ENCODE measurements around the gene PMS1. TPM values are rescaled to one million over a fixed set of nuclear protein-coding genes. Genes with fewer than 3 reads are reported as not detected.
A peak's percentile ranks its signal among the peaks of the same experiment; 100 is the strongest.

PMS1 gene
- total RNA-seq, 1 donor from 2014 or later: 55.9 TPM

DNA sequence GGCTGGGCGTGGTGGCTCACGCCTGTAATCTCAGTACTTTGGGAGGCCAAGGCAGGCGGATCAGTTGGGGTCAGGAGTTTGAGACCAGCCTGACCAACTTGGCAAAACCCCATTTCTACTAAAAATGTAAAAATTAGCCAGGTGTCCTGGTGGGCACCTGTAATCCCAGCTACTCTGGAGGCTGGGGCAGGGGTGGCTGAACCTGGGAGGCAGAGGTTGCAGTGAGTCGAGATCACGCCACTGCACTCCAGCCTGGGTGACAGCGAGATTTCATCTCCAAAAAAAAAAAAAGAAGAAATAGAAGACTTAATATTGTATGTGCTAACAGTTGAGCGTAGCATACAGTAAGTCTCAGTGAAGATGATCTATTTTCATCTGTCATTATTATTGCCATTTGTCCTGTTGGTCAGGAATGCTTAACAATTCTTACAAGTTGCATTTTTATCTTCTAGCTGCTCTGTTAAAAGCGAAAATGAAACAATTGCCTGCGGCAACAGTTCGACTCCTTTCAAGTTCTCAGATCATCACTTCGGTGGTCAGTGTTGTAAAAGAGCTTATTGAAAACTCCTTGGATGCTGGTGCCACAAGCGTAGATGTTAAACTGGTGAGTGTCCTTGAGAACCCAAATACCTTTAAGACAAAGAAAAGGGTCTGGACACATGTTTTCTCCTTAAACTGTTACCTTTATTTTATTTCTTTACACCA is 7.2 kb downstream of the PMS1 start:
- H3K9me3 Mint-ChIP-seq: no peaks in the 10 kb centered on the region
- H3K27me3 Mint-ChIP-seq (ENCODE audit: insufficient read depth): no peaks in the 10 kb centered on the region
- H3K4me1 Mint-ChIP-seq (ENCODE audit: low read depth): no peaks in the 10 kb centered on the region
- no peak for DNase-seq (ENCODE audit: low spot score)
- no peak overlapping the region for H3K4me3 Mint-ChIP-seq
- no peak overlapping the region for H3K27ac Mint-ChIP-seq
- intact Hi-C loops (cut with micrococcal nuclease): no loop called here
- peaks cover 28% of the 10 kb centered on the region for H3K36me3 Mint-ChIP-seq (ENCODE audit: low read depth)

GRCh38 chr2:189794310-189794709 is 10.1 kb downstream of the PMS1 start:
- DNase-seq (ENCODE audit: low spot score): no peak
- H3K27me3 Mint-ChIP-seq (ENCODE audit: insufficient read depth): no peaks in the 10 kb centered on the region
- no peak overlapping the region for H3K27ac Mint-ChIP-seq
- H3K36me3 Mint-ChIP-seq (ENCODE audit: low read depth): peaks cover 22% of the 10 kb centered on the region
- intact Hi-C loops (cut with micrococcal nuclease): no loop called here
- no peak overlapping the region for H3K4me3 Mint-ChIP-seq
- H3K4me1 Mint-ChIP-seq (ENCODE audit: low read depth): no peaks in the 10 kb centered on the region
- no peaks in the 10 kb centered on the region for H3K9me3 Mint-ChIP-seq

- Mint-ChIP-seq H3K4me3 (no peak overlapping the region), H3K36me3 (ENCODE audit: low read depth) (peaks cover 28% of the 10 kb centered on the region), H3K27me3 (ENCODE audit: insufficient read depth) (no peaks in the 10 kb centered on the region), H3K9me3 (no peaks in the 10 kb centered on the region), H3K27ac (no peak overlapping the region), H3K4me1 (ENCODE audit: low read depth) (no peaks in the 10 kb centered on the region)
- no peak for DNase-seq (ENCODE audit: low spot score)
- intact Hi-C loops (cut with micrococcal nuclease): loop anchor here (1.0 kb wide), 2 partner anchors 14 to 272 kb away; partner anchors contain the start of genes ORMDL1 and PMS1
Measured at GRCh38 chr2:189797902-189798301, 13.7 kb downstream of the PMS1 start.

- Mint-ChIP-seq H3K36me3 (ENCODE audit: low read depth) (peaks cover 22% of the 10 kb centered on the region), H3K27me3 (ENCODE audit: insufficient read depth) (no peaks in the 10 kb centered on the region), H3K9me3 (no peaks in the 10 kb centered on the region), H3K27ac (no peak overlapping the region), H3K4me1 (ENCODE audit: low read depth) (no peaks in the 10 kb centered on the region), H3K4me3 (no peak overlapping the region)
- intact Hi-C loops (cut with micrococcal nuclease): loop anchor here (1.0 kb wide), 1 partner anchor 272 kb away; no protein-coding TSS in a partner anchor
- DNase-seq (ENCODE audit: low spot score): no peak
Measured at GRCh38 chr2:189798312-189799029, 14.2 kb downstream of the PMS1 start.

- no peaks in the 10 kb centered on the region for H3K4me1 Mint-ChIP-seq (ENCODE audit: low read depth)
- no peak for DNase-seq (ENCODE audit: low spot score)
- no peaks in the 10 kb centered on the region for H3K27me3 Mint-ChIP-seq (ENCODE audit: insufficient read depth)
- H3K9me3 Mint-ChIP-seq: no peaks in the 10 kb centered on the region
- no peak overlapping the region for H3K27ac Mint-ChIP-seq
- peaks cover 22% of the 10 kb centered on the region for H3K36me3 Mint-ChIP-seq (ENCODE audit: low read depth)
- no peak overlapping the region for H3K4me3 Mint-ChIP-seq
- intact Hi-C loops (cut with micrococcal nuclease): no loop called here
Measured at GRCh38 chr2:189799030-189799331, 14.7 kb downstream of the PMS1 start.

DNA sequence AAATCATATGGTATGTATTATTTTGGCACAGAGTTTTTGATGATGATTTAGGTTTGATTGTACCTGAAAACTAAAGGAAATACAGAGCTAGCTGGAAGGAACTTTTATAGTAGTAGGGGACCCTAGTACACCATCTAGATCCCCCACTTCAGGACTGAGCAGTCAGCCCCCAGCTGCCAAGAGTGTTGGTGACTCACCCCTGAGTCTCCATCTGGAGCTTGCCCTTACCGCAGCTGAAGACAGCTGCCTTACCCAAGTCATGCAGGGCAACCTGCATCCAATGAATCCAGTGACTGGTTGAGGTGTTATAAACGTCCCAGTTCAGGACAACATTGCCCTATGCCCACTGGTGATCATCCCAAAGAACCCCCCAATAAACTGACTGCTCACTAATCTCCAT is 15.3 kb downstream of the PMS1 start:
- Mint-ChIP-seq H3K4me1 (ENCODE audit: low read depth) (no peaks in the 10 kb centered on the region), H3K36me3 (ENCODE audit: low read depth) (peaks cover 17% of the 10 kb centered on the region), H3K4me3 (no peak overlapping the region), H3K27ac (no peak overlapping the region), H3K27me3 (ENCODE audit: insufficient read depth) (no peaks in the 10 kb centered on the region), H3K9me3 (no peaks in the 10 kb centered on the region)
- intact Hi-C loops (cut with micrococcal nuclease): no loop called here
- no peak for DNase-seq (ENCODE audit: low spot score)

GRCh38 chr2:189802396-189802912 is 18.2 kb downstream of the PMS1 start:
- H3K4me1 Mint-ChIP-seq (ENCODE audit: low read depth): no peaks in the 10 kb centered on the region
- DNase-seq (ENCODE audit: low spot score): no peak
- intact Hi-C loops (cut with micrococcal nuclease): loop anchor here (2.0 kb wide), 1 partner anchor 16 kb away; no protein-coding TSS in a partner anchor
- no peak overlapping the region for H3K4me3 Mint-ChIP-seq
- peaks cover 17% of the 10 kb centered on the region for H3K36me3 Mint-ChIP-seq (ENCODE audit: low read depth)
- H3K27me3 Mint-ChIP-seq (ENCODE audit: insufficient read depth): no peaks in the 10 kb centered on the region
- H3K27ac Mint-ChIP-seq: no peak overlapping the region
- no peaks in the 10 kb centered on the region for H3K9me3 Mint-ChIP-seq

GRCh38 chr2:189803431-189803830 is 19.2 kb downstream of the PMS1 start:
- H3K27ac Mint-ChIP-seq: no peak overlapping the region
- intact Hi-C loops (cut with micrococcal nuclease): loop anchor here (2.0 kb wide), 1 partner anchor 15 kb away; no protein-coding TSS in a partner anchor
- DNase-seq (ENCODE audit: low spot score): no peak
- no peak overlapping the region for H3K4me3 Mint-ChIP-seq
- no peaks in the 10 kb centered on the region for H3K27me3 Mint-ChIP-seq (ENCODE audit: insufficient read depth)
- no peaks in the 10 kb centered on the region for H3K4me1 Mint-ChIP-seq (ENCODE audit: low read depth)
- H3K9me3 Mint-ChIP-seq: no peaks in the 10 kb centered on the region
- H3K36me3 Mint-ChIP-seq (ENCODE audit: low read depth): peaks cover 19% of the 10 kb centered on the region

GRCh38 chr2:189818249-189819038 is 34.2 kb downstream of the PMS1 start:
- H3K9me3 Mint-ChIP-seq: no peaks in the 10 kb centered on the region
- no peaks in the 10 kb centered on the region for H3K27me3 Mint-ChIP-seq (ENCODE audit: insufficient read depth)
- H3K27ac Mint-ChIP-seq: peak overlapping the region; percentile 38
- peaks cover 16% of the 10 kb centered on the region for H3K4me1 Mint-ChIP-seq (ENCODE audit: low read depth)
- intact Hi-C loops (cut with micrococcal nuclease): loop anchor here (1.0 to 2.0 kb wide), 2 partner anchors 16 to 34 kb away; partner anchors contain the start of genes ORMDL1 and PMS1
- no peak overlapping the region for H3K4me3 Mint-ChIP-seq
- peaks cover 26% of the 10 kb centered on the region for H3K36me3 Mint-ChIP-seq (ENCODE audit: low read depth)
- DNase-seq (ENCODE audit: low spot score): no peak

DNA sequence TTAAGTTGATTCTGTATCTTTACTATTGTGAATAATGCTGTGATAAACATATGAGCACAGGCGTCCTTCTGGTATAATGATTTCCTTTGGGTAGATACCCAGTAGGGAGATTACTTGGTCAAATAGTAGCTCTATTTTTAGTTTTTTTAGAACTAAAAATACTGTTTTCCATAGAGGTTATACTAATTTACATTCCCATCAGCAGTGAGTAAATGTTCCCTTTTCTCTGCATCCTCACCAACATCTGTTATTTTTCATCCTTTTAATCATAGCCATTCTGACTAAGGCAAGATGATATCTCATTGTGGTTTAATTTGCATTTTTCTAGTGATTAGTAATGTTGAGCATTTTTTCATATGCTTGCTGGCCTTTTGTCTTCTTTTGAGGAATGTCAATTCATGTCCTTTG is 35.1 kb downstream of the PMS1 start:
- H3K27ac Mint-ChIP-seq: peak overlapping the region; percentile 29
- H3K36me3 Mint-ChIP-seq (ENCODE audit: low read depth): peaks cover 21% of the 10 kb centered on the region
- no peak overlapping the region for H3K4me3 Mint-ChIP-seq
- peaks cover 16% of the 10 kb centered on the region for H3K4me1 Mint-ChIP-seq (ENCODE audit: low read depth)
- DNase-seq (ENCODE audit: low spot score): no peak
- no peaks in the 10 kb centered on the region for H3K9me3 Mint-ChIP-seq
- H3K27me3 Mint-ChIP-seq (ENCODE audit: insufficient read depth): no peaks in the 10 kb centered on the region
- intact Hi-C loops (cut with micrococcal nuclease): loop anchor here (1.0 to 2.0 kb wide), 2 partner anchors 16 to 35 kb away; partner anchors contain the start of genes ORMDL1 and PMS1

DNA sequence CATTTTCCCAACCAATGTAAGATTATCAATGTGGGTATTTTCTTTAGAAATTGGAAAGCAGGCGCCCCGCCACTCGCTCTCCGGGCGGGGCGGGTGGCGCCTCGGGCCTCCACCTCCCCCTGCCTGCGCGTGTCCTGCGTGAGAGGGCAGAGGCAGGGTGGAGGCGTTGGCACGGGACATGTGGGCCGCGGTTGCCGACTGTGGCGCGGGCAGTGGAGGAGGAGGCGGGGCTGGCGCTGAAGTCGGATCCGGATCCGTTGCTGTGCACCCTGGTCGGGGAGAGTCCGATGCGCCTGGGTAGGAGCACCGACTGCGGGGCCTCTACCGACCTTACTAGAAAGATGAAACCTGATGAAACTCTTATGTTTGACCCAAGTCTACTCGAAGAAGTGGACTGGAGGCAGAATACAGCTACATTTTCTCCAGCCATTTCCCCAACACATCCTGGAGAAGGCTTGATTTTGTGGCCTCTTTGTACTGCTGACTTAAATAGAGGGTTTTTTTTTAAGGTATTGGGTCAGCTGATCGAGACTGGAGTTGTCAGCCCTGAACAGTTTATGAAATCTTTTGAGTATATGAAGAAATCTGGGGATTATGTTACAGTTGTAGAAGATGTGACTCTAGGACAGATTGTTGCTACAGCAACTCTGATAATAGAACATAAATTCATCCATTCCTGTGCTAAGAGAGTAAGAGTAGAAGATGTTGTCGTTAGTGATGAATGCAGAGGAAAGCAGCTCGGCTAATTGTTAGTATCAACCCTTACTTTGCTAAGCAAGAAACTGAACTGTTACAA is 37.9 kb downstream of the PMS1 start:
- Mint-ChIP-seq H3K4me1 (ENCODE audit: low read depth) (peaks cover 16% of the 10 kb centered on the region), H3K27ac (no peak overlapping the region), H3K9me3 (no peaks in the 10 kb centered on the region), H3K36me3 (ENCODE audit: low read depth) (peaks cover 16% of the 10 kb centered on the region), H3K4me3 (no peak overlapping the region), H3K27me3 (ENCODE audit: insufficient read depth) (no peaks in the 10 kb centered on the region)
- DNase-seq (ENCODE audit: low spot score): no peak
- intact Hi-C loops (cut with micrococcal nuclease): no loop called here

DNA sequence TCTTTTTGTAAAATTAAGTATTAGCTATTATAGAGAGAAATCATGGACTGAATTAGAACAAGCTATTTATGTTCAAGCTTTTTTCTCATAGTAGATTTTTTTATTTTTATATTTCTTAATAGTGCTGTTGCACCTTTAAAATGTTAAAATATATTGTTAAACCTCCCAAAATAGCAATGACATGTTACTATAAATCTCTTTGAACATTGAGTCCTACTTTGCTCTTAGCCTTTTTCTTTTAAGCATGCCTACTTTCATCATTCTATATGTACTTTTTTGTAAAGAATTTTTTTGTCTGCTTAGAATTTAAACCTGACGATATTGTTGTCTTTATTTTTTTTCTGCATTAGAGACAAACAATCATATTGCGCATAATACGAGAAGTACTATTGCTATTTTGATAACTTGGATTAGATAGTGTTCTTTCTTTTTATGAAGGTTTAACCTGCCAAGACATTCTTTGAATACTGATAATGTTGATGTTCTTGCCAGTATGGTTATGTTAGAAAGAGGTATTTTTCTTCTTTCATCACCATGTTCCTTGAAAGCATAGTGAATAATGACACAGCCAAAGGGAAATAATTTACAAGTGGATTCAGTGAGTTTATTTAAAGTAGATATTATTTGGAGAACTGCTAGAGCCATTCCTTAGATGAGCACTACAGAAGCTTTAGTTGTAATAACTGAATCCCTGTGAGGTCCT is 40.6 kb downstream of the PMS1 start:
- H3K27me3 Mint-ChIP-seq (ENCODE audit: insufficient read depth): no peaks in the 10 kb centered on the region
- DNase-seq (ENCODE audit: low spot score): no peak
- H3K4me1 Mint-ChIP-seq (ENCODE audit: low read depth): no peaks in the 10 kb centered on the region
- peaks cover 10% of the 10 kb centered on the region for H3K36me3 Mint-ChIP-seq (ENCODE audit: low read depth)
- no peak overlapping the region for H3K4me3 Mint-ChIP-seq
- H3K27ac Mint-ChIP-seq: no peak overlapping the region
- no peaks in the 10 kb centered on the region for H3K9me3 Mint-ChIP-seq
- intact Hi-C loops (cut with micrococcal nuclease): no loop called here
